Fibroblast of mammary gland (primary cell): ENCODE data around the gene THSD7B.

ENCODE experiments used
- DNase-seq: peaks from one replicate; pipeline ENCODE4 v3.0.0-alpha.2; 2010; ENCODE audit warnings: low read depth
- H3K4me3 ChIP-seq: 2 replicates; pipeline ENCODE4 v1.5.1; 2011; ENCODE audit warnings: low read depth, mild to moderate bottlenecking, low read length, moderate library complexity; ENCODE audit not compliant: control insufficient read depth
- CTCF ChIP-seq: conservative IDR thresholded peaks from 2 replicates; pipeline ENCODE4 v1.5.1; 2011; ENCODE audit warnings: low read depth, low read length, inconsistent platforms; ENCODE audit not compliant: control insufficient read depth, insufficient read depth

THSD7B gene

GRCh38 chr2:136894007-136894634, 128.8 kb downstream of the THSD7B start:
- no peak for TF ChIP-seq CTCF
- no peak overlapping the region for H3K4me3 ChIP-seq
- no peak for DNase-seq

GRCh38 chr2:136901732-136902131, 136.4 kb downstream of the THSD7B start:
- DNase-seq: no peak
- H3K4me3 ChIP-seq: no peak overlapping the region
- TF ChIP-seq CTCF: no peak

- no peak overlapping the region for H3K4me3 ChIP-seq
- TF ChIP-seq CTCF: no peak
- DNase-seq: no peak
Measured at GRCh38 chr2:136905779-136906178, 140.4 kb downstream of the THSD7B start.

- no peak for TF ChIP-seq CTCF
- no peak for DNase-seq
Measured at GRCh38 chr2:136909777-136910176, 144.4 kb downstream of the THSD7B start.

GRCh38 chr2:136916131-136916530, 150.8 kb downstream of the THSD7B start:
- no peak overlapping the region for H3K4me3 ChIP-seq
- DNase-seq: no peak
- no peak for TF ChIP-seq CTCF

More at GRCh38 chr2:136909777-136910176, 144.4 kb downstream of the THSD7B start:
- no peak overlapping the region for H3K4me3 ChIP-seq

GRCh38 chr2:136917411-136917881, 152.1 kb downstream of the THSD7B start:
- no peak for DNase-seq
- TF ChIP-seq CTCF: no peak
- no peak overlapping the region for H3K4me3 ChIP-seq
